ENCODE measurements around the gene SEC24D. TPM values are rescaled to one million over a fixed set of nuclear protein-coding genes. Genes with fewer than 3 reads are reported as not detected.
"Not testable (repeated sequence)": the region's sequence is repeated elsewhere in the genome, so short reads cannot be mapped to it uniquely, and the experiment has no call there.

The SEC24D gene
- total and polyA plus RNA-seq, 4 donors, result 11.4 to 77.2 (median 52.0) TPM

DNA sequence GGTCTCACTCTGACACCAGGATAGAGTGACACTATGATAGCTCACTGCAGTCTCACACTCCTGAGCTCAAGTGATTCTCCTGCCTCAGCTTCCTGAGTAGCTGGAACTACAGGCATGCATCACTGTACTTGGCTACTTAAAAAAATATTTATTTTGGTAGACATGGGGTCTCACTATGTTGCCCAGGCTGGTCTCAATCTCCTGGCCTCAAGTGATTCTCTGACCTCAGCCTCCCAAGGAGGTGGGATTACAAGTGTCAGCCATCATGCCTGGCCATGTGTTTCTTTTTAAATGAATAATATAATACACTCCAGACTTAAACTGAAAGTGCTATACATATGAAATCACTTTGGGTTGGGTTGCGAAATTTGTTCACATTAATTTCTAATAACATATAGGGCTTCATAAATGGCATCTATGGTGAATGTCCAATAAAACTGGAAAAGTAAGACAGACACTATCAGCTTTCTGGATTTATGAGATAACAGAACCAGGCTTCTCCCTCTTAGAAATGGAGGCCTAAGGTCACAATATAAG is 48.0 kb downstream of the SEC24D start:
- ATAC-seq (ENCODE audit: insufficient read depth, low FRiP score) (no peak), DNase-seq (no peak)
- no peak overlapping the region for H3K27ac ChIP-seq (ENCODE audit: low read depth in 1 of 2, low read length in 1 of 2)
- no peaks in the 10 kb centered on the region for H3K27me3 ChIP-seq (ENCODE audit: control insufficient read depth in 3 of 3, insufficient read depth in 3 of 3, low read length in 2 of 3)
- no peaks in the 10 kb centered on the region for H3K9me3 ChIP-seq (ENCODE audit: control insufficient read depth in 4 of 4, insufficient read depth in 3 of 4, low read length in 3 of 4)
- H3K4me1 ChIP-seq (ENCODE audit: control insufficient read depth in 5 of 5, insufficient read depth in 5 of 5, low read length in 5 of 5), result peaks cover 0 to 13% (median 4%) of the 10 kb centered on the region in 5 donors
- H3K36me3 ChIP-seq (ENCODE audit: control insufficient read depth in 4 of 4, insufficient read depth in 4 of 4, low read length in 4 of 4), result peaks cover 6 to 9% (median 7%) of the 10 kb centered on the region in 4 donors
- WGBS, 2 donors, result 96 to 100% methylated on average over 1 of the region's 1 CpG
- no peak overlapping the region for H3K4me3 ChIP-seq
- H3K9ac ChIP-seq (ENCODE audit: insufficient read depth in 1 of 2, low read length in 2 of 2), result no peak overlapping the region
- TF ChIP-seq, protein P1, sequence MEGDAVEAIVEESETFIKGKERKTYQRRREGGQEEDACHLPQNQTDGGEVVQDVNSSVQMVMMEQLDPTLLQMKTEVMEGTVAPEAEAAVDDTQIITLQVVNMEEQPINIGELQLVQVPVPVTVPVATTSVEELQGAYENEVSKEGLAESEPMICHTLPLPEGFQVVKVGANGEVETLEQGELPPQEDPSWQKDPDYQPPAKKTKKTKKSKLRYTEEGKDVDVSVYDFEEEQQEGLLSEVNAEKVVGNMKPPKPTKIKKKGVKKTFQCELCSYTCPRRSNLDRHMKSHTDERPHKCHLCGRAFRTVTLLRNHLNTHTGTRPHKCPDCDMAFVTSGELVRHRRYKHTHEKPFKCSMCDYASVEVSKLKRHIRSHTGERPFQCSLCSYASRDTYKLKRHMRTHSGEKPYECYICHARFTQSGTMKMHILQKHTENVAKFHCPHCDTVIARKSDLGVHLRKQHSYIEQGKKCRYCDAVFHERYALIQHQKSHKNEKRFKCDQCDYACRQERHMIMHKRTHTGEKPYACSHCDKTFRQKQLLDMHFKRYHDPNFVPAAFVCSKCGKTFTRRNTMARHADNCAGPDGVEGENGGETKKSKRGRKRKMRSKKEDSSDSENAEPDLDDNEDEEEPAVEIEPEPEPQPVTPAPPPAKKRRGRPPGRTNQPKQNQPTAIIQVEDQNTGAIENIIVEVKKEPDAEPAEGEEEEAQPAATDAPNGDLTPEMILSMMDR (IDR thresholded peaks at IDR 0.05; ENCODE audit: control extremely low read depth, extremely low read depth), result no peak

GRCh38 chr4:118784776-118785175 is 51.1 kb downstream of the SEC24D start:
- WGBS, 2 donors, result 90 to 100% methylated on average over 1 of the region's 1 CpG
- TF ChIP-seq, protein P1 (IDR thresholded peaks at IDR 0.05; ENCODE audit: control extremely low read depth, extremely low read depth), result no peak
- no peak for ATAC-seq (ENCODE audit: insufficient read depth, low FRiP score)

GRCh38 chr4:118783887-118784286 is 52.0 kb downstream of the SEC24D start:
- H3K9ac ChIP-seq (ENCODE audit: insufficient read depth in 1 of 2, low read length in 2 of 2), result no peak overlapping the region
- H3K9me3 ChIP-seq (ENCODE audit: control insufficient read depth in 4 of 4, insufficient read depth in 3 of 4, low read length in 3 of 4), result no peaks in the 10 kb centered on the region
- H3K27me3 ChIP-seq (ENCODE audit: control insufficient read depth in 3 of 3, insufficient read depth in 3 of 3, low read length in 2 of 3), result no peaks in the 10 kb centered on the region
- H3K4me1 ChIP-seq (ENCODE audit: control insufficient read depth in 5 of 5, insufficient read depth in 5 of 5, low read length in 5 of 5), result peaks cover 0 to 13% (median 2%) of the 10 kb centered on the region in 5 donors
- no peak overlapping the region for H3K27ac ChIP-seq (ENCODE audit: low read depth in 1 of 2, low read length in 1 of 2)
- no peak overlapping the region for H3K4me3 ChIP-seq
- ATAC-seq (ENCODE audit: insufficient read depth, low FRiP score) (no peak), DNase-seq (no peak)
- TF ChIP-seq, protein P1 (IDR thresholded peaks at IDR 0.05; ENCODE audit: control extremely low read depth, extremely low read depth), result no peak
- WGBS, 2 donors, result 93 to 94% methylated on average over 5 of the region's 5 CpGs
- H3K36me3 ChIP-seq (ENCODE audit: control insufficient read depth in 4 of 4, insufficient read depth in 4 of 4, low read length in 4 of 4), result peaks cover 0 to 11% (median 6%) of the 10 kb centered on the region in 4 donors

More at GRCh38 chr4:118784776-118785175, 51.1 kb downstream of the SEC24D start:
- Histone ChIP-seq H3K9me3 (ENCODE audit: control insufficient read depth in 4 of 4, insufficient read depth in 3 of 4, low read length in 3 of 4) (no peaks in the 10 kb centered on the region), H3K27me3 (ENCODE audit: control insufficient read depth in 3 of 3, insufficient read depth in 3 of 3, low read length in 2 of 3) (no peaks in the 10 kb centered on the region), H3K4me1 (ENCODE audit: control insufficient read depth in 5 of 5, insufficient read depth in 5 of 5, low read length in 5 of 5) (peaks cover 0 to 13% (median 4%) of the 10 kb centered on the region in 5 donors), H3K4me3 (no peak overlapping the region), H3K36me3 (ENCODE audit: control insufficient read depth in 4 of 4, insufficient read depth in 4 of 4, low read length in 4 of 4) (peaks cover 3 to 12% (median 9%) of the 10 kb centered on the region in 4 donors), H3K27ac (ENCODE audit: low read depth in 1 of 2, low read length in 1 of 2) (no peak overlapping the region), H3K9ac (ENCODE audit: insufficient read depth in 1 of 2, low read length in 2 of 2) (no peak overlapping the region)
- no peak for DNase-seq

DNA sequence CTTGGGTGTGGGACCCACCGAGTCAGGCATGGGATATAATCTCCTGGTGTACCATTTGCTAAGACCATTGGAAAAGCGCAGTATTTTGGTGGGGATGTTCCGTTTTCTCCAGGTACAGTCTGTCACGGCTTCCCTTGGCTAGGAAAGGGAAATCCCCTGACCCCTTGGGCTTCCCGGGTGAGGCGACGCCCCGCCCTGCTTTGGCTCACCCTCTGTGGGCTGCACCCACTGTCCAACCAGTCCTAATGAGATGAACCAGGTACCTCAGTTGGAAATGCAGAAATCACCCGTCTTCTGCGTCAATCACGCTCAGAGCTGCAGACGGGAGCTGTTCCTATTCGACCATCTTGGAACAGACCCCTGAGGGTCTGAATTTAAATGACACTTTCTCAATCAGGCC is 53.0 kb downstream of the SEC24D start:
- not testable (repeated sequence) for DNase-seq; H3K27me3 ChIP-seq (ENCODE audit: control insufficient read depth in 3 of 3, insufficient read depth in 3 of 3, low read length in 2 of 3); H3K9me3 ChIP-seq (ENCODE audit: control insufficient read depth in 4 of 4, insufficient read depth in 3 of 4, low read length in 3 of 4); ATAC-seq (ENCODE audit: insufficient read depth, low FRiP score); H3K4me3 ChIP-seq; H3K4me1 ChIP-seq (ENCODE audit: control insufficient read depth in 5 of 5, insufficient read depth in 5 of 5, low read length in 5 of 5); H3K9ac ChIP-seq (ENCODE audit: insufficient read depth in 1 of 2, low read length in 2 of 2); H3K27ac ChIP-seq (ENCODE audit: low read depth in 1 of 2, low read length in 1 of 2)
- peaks cover 0 to 11% (median 5%) of the 10 kb centered on the region in 4 donors for H3K36me3 ChIP-seq (ENCODE audit: control insufficient read depth in 4 of 4, insufficient read depth in 4 of 4, low read length in 4 of 4)
- WGBS, 2 donors, result 98 to 99% methylated on average over 13 of the region's 13 CpGs

- not testable (repeated sequence) for ATAC-seq (ENCODE audit: insufficient read depth, low FRiP score); H3K9me3 ChIP-seq (ENCODE audit: control insufficient read depth in 4 of 4, insufficient read depth in 3 of 4, low read length in 3 of 4); H3K36me3 ChIP-seq (ENCODE audit: control insufficient read depth in 4 of 4, insufficient read depth in 4 of 4, low read length in 4 of 4); DNase-seq; H3K27me3 ChIP-seq (ENCODE audit: control insufficient read depth in 3 of 3, insufficient read depth in 3 of 3, low read length in 2 of 3); H3K9ac ChIP-seq (ENCODE audit: insufficient read depth in 1 of 2, low read length in 2 of 2); H3K27ac ChIP-seq (ENCODE audit: low read depth in 1 of 2, low read length in 1 of 2); H3K4me3 ChIP-seq
- H3K4me1 ChIP-seq (ENCODE audit: control insufficient read depth in 5 of 5, insufficient read depth in 5 of 5, low read length in 5 of 5), result peaks cover 0 to 18% (median 12%) of the 10 kb centered on the region in 5 donors
- 92 to 94% methylated on average over 2 of the region's 2 CpGs for WGBS, 2 donors
These were observed 58.3 kb downstream of the SEC24D start for GRCh38 chr4:118777649-118778048.

DNA sequence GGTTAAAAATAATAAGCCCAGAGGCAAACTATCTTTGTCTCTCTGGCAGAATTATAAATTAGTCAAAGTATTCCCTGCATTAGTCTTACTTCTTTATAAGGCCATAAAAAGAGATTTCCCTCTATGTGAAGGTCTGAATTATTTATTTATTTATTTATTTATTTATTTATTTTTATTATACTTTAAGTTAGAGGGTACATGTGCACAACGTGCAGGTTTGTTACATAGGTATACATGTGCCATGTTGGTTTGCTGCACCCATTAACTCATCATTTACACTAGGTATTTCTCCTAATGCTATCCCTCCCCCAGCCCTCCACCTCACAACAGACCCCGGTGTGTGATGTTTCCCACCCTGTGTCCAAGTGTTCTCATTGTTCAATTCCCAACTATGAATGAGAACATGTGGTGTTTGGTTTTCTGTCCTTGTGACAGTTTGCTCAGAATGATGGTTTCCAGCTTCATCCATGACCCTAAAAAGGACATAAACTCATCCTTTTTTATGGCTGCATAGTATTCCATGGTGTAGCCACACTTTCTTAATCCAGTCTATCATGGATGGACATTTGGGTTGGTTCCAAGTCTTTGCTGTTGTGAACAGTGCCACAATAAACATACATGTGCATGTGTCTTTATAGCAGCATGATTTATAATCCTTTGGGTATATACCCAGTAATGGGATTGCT is 58.8 kb downstream of the SEC24D start:
- peaks cover 0 to 23% (median 12%) of the 10 kb centered on the region in 5 donors for H3K4me1 ChIP-seq (ENCODE audit: control insufficient read depth in 5 of 5, insufficient read depth in 5 of 5, low read length in 5 of 5)
- not testable (repeated sequence) for H3K4me3 ChIP-seq; DNase-seq; H3K9me3 ChIP-seq (ENCODE audit: control insufficient read depth in 4 of 4, insufficient read depth in 3 of 4, low read length in 3 of 4); H3K9ac ChIP-seq (ENCODE audit: insufficient read depth in 1 of 2, low read length in 2 of 2); H3K36me3 ChIP-seq (ENCODE audit: control insufficient read depth in 4 of 4, insufficient read depth in 4 of 4, low read length in 4 of 4); H3K27me3 ChIP-seq (ENCODE audit: control insufficient read depth in 3 of 3, insufficient read depth in 3 of 3, low read length in 2 of 3); H3K27ac ChIP-seq (ENCODE audit: low read depth in 1 of 2, low read length in 1 of 2); ATAC-seq (ENCODE audit: insufficient read depth, low FRiP score)
- WGBS, 2 donors, result 95 to 98% methylated on average over 2 of the region's 2 CpGs
